OCI-LY1 (cell line): ENCODE results near the gene ENTPD1.

ENCODE experiments used
- CTCF ChIP-seq: fragments of 200-600 bp; sonication (generic), shearing (Covaris generic); IDR thresholded peaks from 2 replicates; pipeline ENCODE4 v1.5.1; 2017; ENCODE audit warnings: mild to moderate bottlenecking, antibody characterized with exemption, low read length, moderate library complexity, mixed read lengths
- EZH2 ChIP-seq: fragments of 200-600 bp; sonication (generic), shearing (Covaris generic); IDR thresholded peaks from 2 replicates; pipeline ENCODE4 v1.8.0; 2017; ENCODE audit warnings: borderline replicate concordance, mixed run types, mild to moderate bottlenecking, antibody characterized with exemption, low read length, moderate library complexity, mixed read lengths

DNA sequence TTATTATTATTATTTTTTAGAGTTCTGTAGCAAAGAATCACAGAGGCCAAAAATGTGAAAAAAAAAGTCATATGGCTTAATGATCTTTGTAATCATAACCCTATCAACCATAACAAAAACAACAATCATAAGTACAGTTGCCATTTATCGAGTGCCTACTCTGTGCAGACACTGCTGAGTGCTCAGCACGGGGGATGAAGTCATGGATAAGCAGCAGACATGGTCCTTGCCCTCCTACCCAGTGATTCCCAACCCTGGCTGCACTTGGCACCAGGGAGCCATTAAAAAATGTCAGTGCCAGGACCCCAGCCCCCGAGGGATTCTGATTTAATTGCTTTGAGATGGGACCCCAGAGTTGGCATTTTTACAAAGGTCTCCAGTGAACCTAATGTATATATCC lies 38.2 kb downstream of the ENTPD1 start:
- TF ChIP-seq CTCF (no peak), EZH2 (no peak)
